GM12874 (cell line): ENCODE data around the gene ME3.

ENCODE experiments used
- TF ChIP-seq, protein P1 (sequence below): IDR thresholded peaks from 2 replicates; pipeline ENCODE4 v1.5.1; 2011; ENCODE audit warnings: low read depth, mild to moderate bottlenecking, control low read depth, low read length, moderate library complexity; ENCODE audit not compliant: insufficient read depth

Gene ME3

GRCh38 chr11:86678823-86679222 lies 6.4 kb upstream of the ME3 start:
- TF ChIP-seq, protein P1, sequence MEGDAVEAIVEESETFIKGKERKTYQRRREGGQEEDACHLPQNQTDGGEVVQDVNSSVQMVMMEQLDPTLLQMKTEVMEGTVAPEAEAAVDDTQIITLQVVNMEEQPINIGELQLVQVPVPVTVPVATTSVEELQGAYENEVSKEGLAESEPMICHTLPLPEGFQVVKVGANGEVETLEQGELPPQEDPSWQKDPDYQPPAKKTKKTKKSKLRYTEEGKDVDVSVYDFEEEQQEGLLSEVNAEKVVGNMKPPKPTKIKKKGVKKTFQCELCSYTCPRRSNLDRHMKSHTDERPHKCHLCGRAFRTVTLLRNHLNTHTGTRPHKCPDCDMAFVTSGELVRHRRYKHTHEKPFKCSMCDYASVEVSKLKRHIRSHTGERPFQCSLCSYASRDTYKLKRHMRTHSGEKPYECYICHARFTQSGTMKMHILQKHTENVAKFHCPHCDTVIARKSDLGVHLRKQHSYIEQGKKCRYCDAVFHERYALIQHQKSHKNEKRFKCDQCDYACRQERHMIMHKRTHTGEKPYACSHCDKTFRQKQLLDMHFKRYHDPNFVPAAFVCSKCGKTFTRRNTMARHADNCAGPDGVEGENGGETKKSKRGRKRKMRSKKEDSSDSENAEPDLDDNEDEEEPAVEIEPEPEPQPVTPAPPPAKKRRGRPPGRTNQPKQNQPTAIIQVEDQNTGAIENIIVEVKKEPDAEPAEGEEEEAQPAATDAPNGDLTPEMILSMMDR = no peak

DNA sequence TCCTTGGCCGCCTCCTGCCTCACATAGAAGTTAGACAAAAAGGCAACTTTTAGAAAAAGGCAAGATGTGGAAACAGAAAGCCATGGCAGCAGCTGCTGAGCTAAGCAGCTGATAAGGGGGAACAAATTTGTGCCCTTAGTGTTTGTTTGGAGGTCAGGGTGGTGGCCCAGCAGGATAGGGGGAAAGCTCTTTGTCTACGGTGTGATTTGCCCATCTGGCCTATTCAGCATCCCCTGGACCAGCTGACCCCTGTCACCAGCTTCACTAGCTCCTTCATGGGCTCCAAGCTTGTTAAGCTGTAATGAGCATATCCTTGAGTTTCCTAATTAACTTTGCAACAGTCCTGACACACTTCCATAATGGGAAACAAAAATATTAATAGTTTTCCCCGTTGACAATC lies 5.9 kb upstream of the ME3 start:
- TF ChIP-seq, protein P1 = no peak

DNA sequence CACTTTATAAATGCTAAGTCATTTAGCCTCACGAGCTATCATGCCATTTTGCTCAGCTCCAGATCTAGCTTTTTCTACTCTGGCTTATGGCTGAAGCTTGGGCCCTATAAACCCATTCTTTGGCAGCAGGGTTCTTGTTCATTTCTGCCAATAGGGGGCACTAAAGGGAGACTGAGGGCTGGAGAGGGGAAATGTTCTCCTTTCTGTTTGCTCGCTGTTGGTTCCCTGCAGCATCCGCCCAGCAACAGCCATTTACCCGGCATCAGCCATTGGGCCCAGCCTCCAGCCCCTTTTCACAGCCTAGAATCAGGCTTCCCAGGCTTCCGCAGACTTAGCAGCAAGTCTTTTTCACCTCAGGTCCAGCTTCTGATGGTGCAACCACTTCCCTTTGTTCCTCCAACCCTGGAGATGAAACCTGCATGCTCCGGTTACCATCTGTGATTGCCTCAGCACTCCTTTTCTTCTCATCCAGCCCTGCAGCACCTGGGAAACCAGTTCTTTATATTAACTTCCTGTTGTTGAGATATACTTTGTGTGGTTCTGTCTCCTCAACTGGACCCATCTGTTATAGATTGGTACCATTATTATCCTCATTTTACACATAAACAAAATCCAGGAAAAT lies 4.2 kb upstream of the ME3 start:
- TF ChIP-seq, protein P1 = peak; percentile 45; the same call in 1 of the 2 replicates

GRCh38 chr11:86676010-86676409 lies 3.6 kb upstream of the ME3 start:
- TF ChIP-seq, protein P1 = no peak

DNA sequence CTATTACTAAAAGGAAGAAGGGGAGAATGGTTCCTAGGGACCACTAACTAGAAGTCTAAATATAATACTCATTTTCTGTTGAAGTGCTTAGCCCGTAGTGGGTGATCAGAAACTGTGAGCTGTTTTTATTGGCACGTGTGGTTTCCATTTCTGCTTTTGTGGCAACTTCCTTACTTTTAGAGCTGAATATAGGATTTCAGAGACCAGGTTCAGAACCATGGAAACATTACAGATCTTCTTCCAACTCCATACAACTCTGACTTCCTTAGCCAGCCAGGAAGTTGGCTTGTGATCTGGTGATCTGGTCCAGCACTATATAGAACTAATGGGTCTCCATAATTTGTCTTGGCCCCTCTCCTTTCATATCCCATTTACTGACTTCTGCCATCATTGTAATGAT lies 2.6 kb upstream of the ME3 start:
- TF ChIP-seq, protein P1 = no peak

GRCh38 chr11:86673872-86674750 lies 1.7 kb upstream of the ME3 start:
- TF ChIP-seq, protein P1 = no peak

DNA sequence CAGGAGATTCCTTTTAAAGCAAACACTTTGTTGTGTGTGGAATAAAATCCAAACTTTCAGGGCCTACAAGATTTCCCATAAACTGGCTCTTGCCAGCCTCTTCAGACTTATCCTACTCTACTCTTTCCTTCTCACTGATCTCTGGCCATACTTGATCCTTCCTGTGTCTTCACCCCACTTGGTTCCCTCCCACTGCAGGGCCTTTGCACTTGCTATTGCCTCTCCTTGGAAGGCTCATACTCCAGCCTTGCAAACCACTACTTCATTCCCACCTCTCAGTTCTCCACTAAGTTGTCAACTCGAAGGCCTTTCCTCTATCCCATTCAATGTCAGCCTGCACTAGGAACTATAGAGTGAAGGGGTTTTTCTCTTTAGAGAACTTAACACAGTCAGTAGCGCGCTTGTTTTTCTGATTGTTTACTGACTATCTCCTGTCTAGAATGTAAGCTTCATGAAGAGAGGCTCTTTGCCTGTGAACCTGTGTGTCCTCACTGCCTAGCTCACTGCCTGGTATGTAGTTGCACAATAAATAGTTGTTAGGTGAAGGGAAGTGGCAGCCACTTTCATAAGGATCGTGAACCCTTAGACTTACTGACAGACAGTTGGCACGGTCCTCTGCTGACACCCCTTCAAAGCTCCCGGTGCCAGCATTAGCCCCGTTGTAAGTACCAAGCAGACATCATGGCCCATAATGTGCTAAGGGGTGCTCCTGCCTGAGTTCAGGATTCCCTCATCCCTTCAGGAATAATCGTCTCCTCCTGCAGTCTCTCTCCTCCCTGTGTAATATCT lies 833 bp upstream of the ME3 start:
- TF ChIP-seq, protein P1 = no peak
